Mesodermal cell (in vitro differentiated cells): ENCODE results near the gene DCDC1.

Experiments
- H3K27ac ChIP-seq: 2 replicates; pipeline ENCODE4 v1.7.0; 2013; ENCODE audit warnings: mild to moderate bottlenecking, low read depth, low read length, moderate library complexity; ENCODE audit not compliant: severe bottlenecking
- H3K36me3 ChIP-seq: 2 replicates; pipeline ENCODE4 v1.7.1; 2013; ENCODE audit warnings: mild to moderate bottlenecking, low read length, moderate library complexity; ENCODE audit not compliant: control insufficient read depth, insufficient read depth
- H3K4me1 ChIP-seq: one replicate; pipeline ENCODE4 v1.7.1; 2013; ENCODE audit warnings: mild to moderate bottlenecking, low read length; ENCODE audit not compliant: insufficient read depth, control insufficient read depth, poor library complexity, severe bottlenecking
- H3K4me3 ChIP-seq: 2 replicates; pipeline ENCODE4 v1.7.0; 2013; ENCODE audit warnings: low read length, control low read depth, mild to moderate bottlenecking; ENCODE audit not compliant: insufficient read depth, poor library complexity, severe bottlenecking; ENCODE audit errors: extremely low read depth
- H3K9me3 ChIP-seq: 2 replicates; pipeline ENCODE4 v1.7.1; 2013; ENCODE audit warnings: mild to moderate bottlenecking, low read length, moderate library complexity; ENCODE audit not compliant: control insufficient read depth
- WGBS, 2 experiments: methylation state at CpG; one replicate each; pipeline ENCODE4 v1.1.5; 2013; ENCODE audit warnings: missing lambda C conversion rate in 2 of 2; ENCODE audit not compliant: insufficient coverage in 2 of 2; 5-methylcytosine and 5-hydroxymethylcytosine counted together

The DCDC1 gene

DNA sequence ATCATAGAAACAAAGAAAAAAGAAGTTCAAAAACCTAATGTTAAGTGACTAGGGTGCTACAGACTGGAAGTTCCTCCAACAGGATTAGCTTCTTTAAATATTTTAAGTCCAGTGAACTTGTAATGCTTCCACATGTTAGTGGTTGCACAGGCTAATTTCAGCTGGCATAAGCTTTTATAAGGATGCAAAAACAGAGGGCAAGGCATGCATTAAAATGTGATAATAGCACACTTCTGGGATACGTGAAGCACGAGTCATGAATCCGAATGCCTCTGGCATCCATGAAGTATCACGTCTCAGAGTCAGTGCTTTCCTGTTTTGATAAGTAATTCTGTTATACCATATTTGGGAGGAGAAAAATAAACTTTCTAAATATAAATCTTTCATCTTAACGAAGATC lies 106.8 kb downstream of the DCDC1 start:
- H3K27ac ChIP-seq = no peak overlapping the region
- H3K36me3 ChIP-seq = no peaks in the 10 kb centered on the region
- no peaks in the 10 kb centered on the region for H3K9me3 ChIP-seq
- H3K4me1 ChIP-seq = peaks cover 3% of the 10 kb centered on the region
- H3K4me3 ChIP-seq = no peak overlapping the region
- WGBS, 2 experiments = 80 to 100% methylated on average over 1 to 2 of the region's 5 CpGs

- 100% methylated on average over 1 of the region's 1 CpG for WGBS, 2 experiments
- Histone ChIP-seq H3K9me3 (no peaks in the 10 kb centered on the region), H3K27ac (no peak overlapping the region), H3K4me1 (peaks cover 3% of the 10 kb centered on the region), H3K4me3 (no peak overlapping the region), H3K36me3 (no peaks in the 10 kb centered on the region)
These were observed 109.7 kb downstream of the DCDC1 start for GRCh38 chr11:31259797-31260196.

DNA sequence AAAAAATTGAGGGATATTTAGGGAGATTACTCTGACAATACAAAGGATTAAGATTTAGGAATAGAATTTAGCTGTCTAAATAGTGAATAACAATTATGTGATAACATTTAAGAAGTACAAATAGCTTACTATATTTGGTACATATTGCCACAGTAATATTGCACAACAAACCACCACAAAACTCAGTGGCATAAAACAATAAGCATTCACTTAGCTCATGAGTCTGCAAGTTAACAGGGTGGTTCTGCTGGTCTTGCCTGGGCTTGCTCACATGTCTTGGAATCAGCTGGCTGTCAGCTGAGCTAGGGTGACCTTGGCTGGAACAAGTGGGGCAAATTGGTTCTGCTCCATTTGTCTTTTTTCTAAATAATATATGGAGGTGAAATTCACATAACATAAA lies 115.1 kb downstream of the DCDC1 start:
- no peaks in the 10 kb centered on the region for H3K4me1 ChIP-seq
- no peak overlapping the region for H3K4me3 ChIP-seq
- no peaks in the 10 kb centered on the region for H3K9me3 ChIP-seq
- no peak overlapping the region for H3K27ac ChIP-seq
- no peaks in the 10 kb centered on the region for H3K36me3 ChIP-seq

DNA sequence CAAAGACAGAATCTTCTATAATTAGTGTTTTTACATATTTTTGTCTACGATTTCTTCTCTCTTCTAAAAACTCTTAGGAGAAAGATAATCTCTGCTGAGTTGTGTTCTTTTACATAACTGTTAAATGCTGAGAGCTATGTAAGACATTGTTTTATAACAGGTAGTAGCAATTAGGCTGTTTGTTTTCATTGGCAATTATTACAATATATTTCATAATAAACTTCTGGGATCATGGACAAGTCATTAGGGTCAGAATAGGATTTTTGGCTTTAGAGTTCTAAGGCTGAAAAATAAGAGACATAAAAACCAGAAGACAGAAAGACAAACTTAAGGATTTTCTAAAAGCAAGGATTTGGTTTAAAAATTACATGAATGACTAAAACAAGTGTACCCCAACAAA lies 120.8 kb downstream of the DCDC1 start:
- no CpG with 5 or more reads among the region's 1 CpG for WGBS, 2 experiments
- Histone ChIP-seq H3K27ac (no peak overlapping the region), H3K36me3 (no peaks in the 10 kb centered on the region), H3K4me1 (no peaks in the 10 kb centered on the region), H3K9me3 (no peaks in the 10 kb centered on the region), H3K4me3 (no peak overlapping the region)

- WGBS, 2 experiments = 92 to 100% methylated on average over 3 to 4 of the region's 5 CpGs
These were observed 122.2 kb downstream of the DCDC1 start for GRCh38 chr11:31247321-31247720.

DNA sequence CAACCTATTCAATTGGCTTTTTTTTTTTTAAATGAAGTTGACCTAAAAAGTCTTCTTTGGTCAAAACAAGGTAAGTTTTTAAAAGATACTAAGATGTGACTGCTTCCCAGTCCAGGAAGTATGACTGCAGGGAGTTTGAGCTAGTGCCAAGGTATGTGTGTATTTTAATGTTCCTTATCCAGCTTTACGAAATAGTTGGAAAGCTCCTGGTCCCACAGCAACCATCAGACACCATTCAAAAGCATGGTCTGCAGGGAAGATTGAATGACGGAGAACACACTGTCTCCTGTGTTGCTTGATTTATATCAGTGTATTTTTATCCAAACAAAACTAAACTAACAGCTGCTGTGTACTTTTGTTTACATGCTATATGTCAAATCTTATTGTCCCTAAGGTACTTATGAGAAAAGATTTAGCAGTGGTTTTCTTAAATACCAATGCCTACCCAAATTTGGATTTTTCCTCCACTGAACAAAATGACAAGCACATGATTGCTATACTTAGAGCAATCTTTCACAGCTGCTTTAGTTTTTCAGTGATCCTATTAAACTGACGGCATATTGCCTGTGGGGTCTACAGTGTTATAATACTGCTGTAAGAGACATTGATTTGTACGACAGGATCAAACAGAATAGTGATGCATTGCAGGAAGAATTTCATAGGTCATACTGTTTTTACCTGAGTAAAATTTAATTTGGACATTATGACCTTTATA lies 122.9 kb downstream of the DCDC1 start:
- WGBS, 2 experiments = 80 to 100% methylated on average over 1 to 2 of the region's 4 CpGs
- no peak overlapping the region for H3K27ac ChIP-seq
- H3K4me1 ChIP-seq = no peaks in the 10 kb centered on the region
- no peaks in the 10 kb centered on the region for H3K9me3 ChIP-seq
- H3K4me3 ChIP-seq = no peak overlapping the region
- no peaks in the 10 kb centered on the region for H3K36me3 ChIP-seq

More at GRCh38 chr11:31247321-31247720, 122.2 kb downstream of the DCDC1 start:
- Histone ChIP-seq H3K36me3 (no peaks in the 10 kb centered on the region), H3K4me1 (no peaks in the 10 kb centered on the region), H3K27ac (no peak overlapping the region), H3K4me3 (no peak overlapping the region), H3K9me3 (no peaks in the 10 kb centered on the region)

DNA sequence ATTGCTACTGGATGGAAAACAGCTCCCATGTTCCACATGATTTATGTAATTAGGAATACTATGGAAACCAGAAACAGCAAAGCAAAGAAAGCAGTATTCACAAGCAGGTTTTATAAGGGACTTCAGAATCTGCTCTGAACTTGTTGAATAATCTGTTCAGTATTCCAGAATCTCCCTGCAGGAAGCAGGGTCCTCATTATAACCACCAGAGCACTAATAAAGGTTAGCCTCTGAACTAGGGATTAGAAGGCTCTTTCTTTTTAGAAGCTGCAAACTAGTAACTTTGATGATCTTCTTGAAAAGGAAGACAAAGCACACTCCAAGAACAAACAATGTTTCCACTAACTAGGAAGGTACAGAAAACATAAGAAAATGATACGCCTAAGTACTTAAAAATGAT lies 125.8 kb downstream of the DCDC1 start:
- no peak overlapping the region for H3K4me3 ChIP-seq
- no peaks in the 10 kb centered on the region for H3K4me1 ChIP-seq
- H3K27ac ChIP-seq = no peak overlapping the region
- WGBS, 2 experiments = no CpG with 5 or more reads among the region's 1 CpG
- no peaks in the 10 kb centered on the region for H3K9me3 ChIP-seq
- no peaks in the 10 kb centered on the region for H3K36me3 ChIP-seq

GRCh38 chr11:31240340-31240904 lies 129.1 kb downstream of the DCDC1 start:
- no peak overlapping the region for H3K4me3 ChIP-seq
- 13% methylated on average over 3 of the region's 5 CpGs; no CpG with 5 or more reads in 1 of the 2 experiments for WGBS, 2 experiments

GRCh38 chr11:31237819-31238760 lies 131.4 kb downstream of the DCDC1 start:
- Histone ChIP-seq H3K4me3 (no peak overlapping the region), H3K9me3 (no peaks in the 10 kb centered on the region), H3K4me1 (no peaks in the 10 kb centered on the region), H3K27ac (peak overlapping the region; percentile 60), H3K36me3 (no peaks in the 10 kb centered on the region)
- WGBS, 2 experiments = 0% methylated on average over 3 of the region's 8 CpGs; no CpG with 5 or more reads in 1 of the 2 experiments

More at GRCh38 chr11:31240340-31240904, 129.1 kb downstream of the DCDC1 start:
- Histone ChIP-seq H3K36me3 (no peaks in the 10 kb centered on the region), H3K9me3 (no peaks in the 10 kb centered on the region), H3K4me1 (no peaks in the 10 kb centered on the region), H3K27ac (no peak overlapping the region)

GRCh38 chr11:31236143-31236542 lies 133.4 kb downstream of the DCDC1 start:
- Histone ChIP-seq H3K4me1 (no peaks in the 10 kb centered on the region), H3K9me3 (no peaks in the 10 kb centered on the region), H3K27ac (no peak overlapping the region), H3K36me3 (no peaks in the 10 kb centered on the region), H3K4me3 (no peak overlapping the region)
- 60% methylated on average over 1 of the region's 1 CpG; no CpG with 5 or more reads in 1 of the 2 experiments for WGBS, 2 experiments
